ENCODE data around the gene DDO.

- TF ChIP-seq MAX (IDR thresholded peaks at IDR 0.05; ENCODE audit: insufficient read depth, insufficient read length) (no peak), CTCF (IDR thresholded peaks at IDR 0.05; ENCODE audit: extremely low read depth in 1 of 2, insufficient read depth in 1 of 2, low read depth in 1 of 2, low read length in 2 of 2) (no peak), EZH2 (IDR thresholded peaks at IDR 0.05; ENCODE audit: borderline replicate concordance, low read depth, low read length, severe bottlenecking) (no peak), POLR2A (IDR thresholded peaks at IDR 0.05; ENCODE audit: low read depth, low read length) (no peak), MYC (IDR thresholded peaks at IDR 0.05; ENCODE audit: low read depth, low read length) (no peak), POLR2AphosphoS5 (IDR thresholded peaks at IDR 0.05; ENCODE audit: insufficient read depth, low read depth, low read length) (no peak), GATA2 (IDR thresholded peaks at IDR 0.05; ENCODE audit: insufficient read depth, insufficient read length, low read depth, low read length) (no peak), JUN (IDR thresholded peaks at IDR 0.05; ENCODE audit: borderline replicate concordance, insufficient read depth, insufficient read length, low read depth) (no peak)
Measured at GRCh38 chr6:110462884-110463481, 47.6 kb upstream of the DDO start.
